K562 (cell line): ENCODE data around the gene CNOT6. TPM values are rescaled to one million over a fixed set of nuclear protein-coding genes. Genes with fewer than 3 reads are reported as not detected.

ENCODE experiments used
- ATAC-seq: fragments of 200-7000 bp; cut with Tn5 transposase; 3 replicates; pipeline ENCODE4 v1.9.1; 2020; ENCODE audit warnings: moderate library complexity
- BruUV-seq: library from RNA; stranded (reverse); fragments of 400-500 nt; replicated peaks from 2 replicates; lab custom pipeline; 2021; lab: Mats Ljungman, UMichigan
- CTCF ChIA-PET: fragments of 300-600 bp; formaldehyde crosslinking; extraction: SDS; loops from one replicate; lab custom pipeline; 2021; ENCODE audit warnings: low intra/inter-chr PET ratio; lab: Yijun Ruan, JAX
- POLR2A ChIA-PET: fragments of 300-600, 350-650 bp; sonication (Branson Sonifier 250); formaldehyde crosslinking; extraction: SDS; loops from one replicate; lab custom pipeline; 2021; ENCODE audit warnings: antibody characterized with exemption, inconsistent platforms; lab: Yijun Ruan, JAX
- DNase-seq, 4 experiments: peaks; one replicate each; pipeline versions ENCODE4 v3.0.0 to v3.0.0-alpha.2; 2011 to 2018; ENCODE audit warnings: low spot score in 3 of 4, mixed read lengths in 3 of 4; ENCODE audit errors: extremely low read depth in 1 of 4
- FAIRE-seq: peaks from 2 replicates; lab custom pipeline; 2011; peaks lifted over from hg19 to GRCh38; lab: Jason Lieb, UNC
- H2AFZ ChIP-seq: 2 replicates; pipeline ENCODE4 v1.6.0; 2011; ENCODE audit warnings: low read depth, low read length, control low read depth, inconsistent platforms
- H3K27ac ChIP-seq: fragments of 200-600 bp; 3 replicates; pipeline ENCODE4 v1.8.0; 2011; ENCODE audit warnings: low read depth, mild to moderate bottlenecking, control low read depth, inconsistent platforms, low read length, moderate library complexity, mixed read lengths; ENCODE audit errors: extremely low read depth
- H3K27me3 ChIP-seq, 2 experiments: fragments of 300-600 bp in 1 of 2; 2 replicates in 1 of 2; 3 replicates in 1 of 2; pipeline versions ENCODE4 v1.6.0 to v1.8.0; 2011; ENCODE audit warnings: inconsistent platforms in 2 of 2, low read length in 2 of 2, mild to moderate bottlenecking in 1 of 2, mixed read lengths in 1 of 2, moderate library complexity in 1 of 2; ENCODE audit not compliant: control insufficient read depth in 2 of 2, insufficient read depth in 2 of 2
- H3K36me3 ChIP-seq: fragments of 300-600 bp; 3 replicates; pipeline ENCODE4 v1.8.0; 2011; ENCODE audit warnings: mild to moderate bottlenecking, low read length, inconsistent platforms; ENCODE audit not compliant: control insufficient read depth, insufficient read depth
- H3K4me1 ChIP-seq, 2 experiments: fragments of 200-600 bp in 1 of 2; replicated peaks in 1 of 2; 2 replicates in 1 of 2; 3 replicates in 1 of 2; pipeline versions ENCODE4 v1.5.1 to v1.8.0; 2011; ENCODE audit warnings: inconsistent platforms in 2 of 2, low read length in 2 of 2, mild to moderate bottlenecking in 1 of 2, mixed read lengths in 1 of 2, moderate library complexity in 1 of 2; ENCODE audit not compliant: control insufficient read depth in 2 of 2, insufficient read depth in 2 of 2
- H3K4me2 ChIP-seq: 2 replicates; pipeline ENCODE4 v1.6.1; 2011; ENCODE audit warnings: low read length, control low read depth, inconsistent platforms, mixed read lengths; ENCODE audit not compliant: insufficient read depth
- H3K4me3 ChIP-seq: fragments of 200-600 bp; sonication (generic), shearing (Covaris generic); 2 replicates; pipeline ENCODE4 v1.5.1; 2016; ENCODE audit warnings: control low read depth, inconsistent platforms
- H3K79me2 ChIP-seq: fragments of 200-600 bp; 3 replicates; pipeline ENCODE4 v1.8.0; 2011; ENCODE audit warnings: low read length, inconsistent platforms; ENCODE audit not compliant: control insufficient read depth, insufficient read depth
- H3K9ac ChIP-seq, 2 experiments: 2 replicates each; pipeline versions ENCODE4 v1.6.0 to v1.6.1; 2011; ENCODE audit warnings: low read depth in 2 of 2, low read length in 2 of 2, control low read depth in 1 of 2, inconsistent platforms in 1 of 2, mild to moderate bottlenecking in 1 of 2, mixed read lengths in 1 of 2; ENCODE audit not compliant: insufficient read depth in 1 of 2
- H3K9me1 ChIP-seq: one replicate; pipeline ENCODE4 v1.6.0; 2011; ENCODE audit warnings: inconsistent platforms, mild to moderate bottlenecking, low read length, moderate library complexity; ENCODE audit not compliant: control insufficient read depth, insufficient read depth
- H3K9me3 ChIP-seq: replicated peaks from 2 replicates; pipeline ENCODE4 v1.5.1; 2011; ENCODE audit warnings: low read depth, low read length, inconsistent platforms; ENCODE audit not compliant: control insufficient read depth, insufficient read depth
- H4K20me1 ChIP-seq: replicated peaks from 2 replicates; pipeline ENCODE4 v1.6.1; 2011; ENCODE audit warnings: low read length, inconsistent platforms, mixed read lengths; ENCODE audit not compliant: control insufficient read depth, insufficient read depth
- CBX1 ChIP-seq: sonication (generic); IDR thresholded peaks from 2 replicates; pipeline ENCODE4 v1.6.1; 2016; ENCODE audit warnings: antibody characterized with exemption, low read depth, mild to moderate bottlenecking
- CC2D1A ChIP-seq: fragments of 450-650 bp; IDR thresholded peaks from 2 replicates; pipeline ENCODE4 v1.6.1; 2017; ENCODE audit warnings: mild to moderate bottlenecking
- DACH1 ChIP-seq: fragments of 450-650 bp; IDR thresholded peaks from 2 replicates; pipeline ENCODE4 v1.6.1; 2018; ENCODE audit not compliant: partially characterized antibody
- ELK3 ChIP-seq: fragments of 450-650 bp; formaldehyde crosslinking; IDR thresholded peaks from 2 replicates; pipeline ENCODE4 v1.4.0; 2020; ENCODE audit warnings: mild to moderate bottlenecking
- ESRRA ChIP-seq: fragments of 450-650 bp; IDR thresholded peaks from 2 replicates; pipeline ENCODE4 v1.6.1; 2014; ENCODE audit warnings: low read depth, mild to moderate bottlenecking, moderate library complexity, borderline replicate concordance
- GTF2F1 ChIP-seq: IDR thresholded peaks from 2 replicates; pipeline ENCODE4 v1.6.1; 2011; ENCODE audit warnings: low read depth, low read length, improper control_type of control experiment
- HMGN3 ChIP-seq: IDR thresholded peaks from 2 replicates; pipeline ENCODE4 v1.6.1; 2011; ENCODE audit warnings: borderline replicate concordance, low read depth, mild to moderate bottlenecking, mixed read lengths, low read length; ENCODE audit not compliant: insufficient read length; ENCODE audit errors: extremely low read depth
- HMGXB4 ChIP-seq: sonication (generic); formaldehyde crosslinking; IDR thresholded peaks from 2 replicates; pipeline ENCODE4 v1.8.1; 2023; ENCODE audit warnings: mild to moderate bottlenecking, missing genetic modification reagents
- HOMEZ ChIP-seq: fragments of 250-450 bp; sonication (Bioruptor Pico); IDR thresholded peaks from 2 replicates; pipeline ENCODE4 v1.4.0; 2020; ENCODE audit warnings: mild to moderate bottlenecking, moderate library complexity
- L3MBTL2 ChIP-seq: fragments of 450-650 bp; IDR thresholded peaks from 2 replicates; pipeline ENCODE4 v1.6.1; 2016; ENCODE audit warnings: mild to moderate bottlenecking, moderate library complexity
- MYNN ChIP-seq, 2 experiments: sonication (generic); formaldehyde crosslinking in 1 of 2; IDR thresholded peaks; 2 replicates each; pipeline versions ENCODE4 v1.5.0 to v1.6.1; 2016 to 2020; ENCODE audit warnings: antibody characterized with exemption in 1 of 2, missing genetic modification reagents in 1 of 2
- PTRF ChIP-seq: fragments of 450-650 bp; IDR thresholded peaks from 2 replicates; pipeline ENCODE4 v1.6.1; 2016; ENCODE audit warnings: mild to moderate bottlenecking, missing genetic modification characterization, missing compliant biosample characterization
- ZBTB43 ChIP-seq: sonication (generic); formaldehyde crosslinking; IDR thresholded peaks from 2 replicates; pipeline ENCODE4 v1.8.0; 2023; ENCODE audit warnings: mild to moderate bottlenecking, missing genetic modification reagents
- ZNF561 ChIP-seq: fragments of 450-650 bp; formaldehyde crosslinking; conservative IDR thresholded peaks from 2 replicates; pipeline ENCODE4 v1.4.0; 2020; ENCODE audit warnings: mild to moderate bottlenecking, moderate library complexity
- WGBS: fragments of 100-300 bp; shearing (Covaris generic); methylation state at CpG from one replicate; pipeline ENCODE4 v1.1.6; 2016; ENCODE audit warnings: low coverage, mixed read lengths; ENCODE audit not compliant: insufficient coverage; ENCODE audit errors: missing lambda C conversion rate; 5-methylcytosine and 5-hydroxymethylcytosine counted together
- in situ Hi-C: fragments of 300-500 bp; cut with MboI; formaldehyde crosslinking; loops from 4 replicates; pipeline ENCODE4 v1.15.0; 2018; ENCODE audit warnings: inconsistent platforms, mixed read lengths
- intact Hi-C: fragments of 100-400 bp; cut with micrococcal nuclease; formaldehyde crosslinking; loops from 2 replicates; pipeline ENCODE4 v1.14.2; 2022
- polyA plus RNA-seq, 8 experiments: library from polyadenylated mRNA; depleted of rRNA in 4 of 8; stranded (reverse) in 5 of 8; unstranded in 3 of 8; fragments of >200 nt; fragmentation: Nextera tagmentation in 2 of 8; fragmentation: Illumina TruSeq in 1 of 8; extraction: Ambion mirVana in 2 of 8; extraction: Trizol in 1 of 8; gene quantifications; 2 replicates each; pipeline versions ENCODE4 v1.2.1 to v1.2.3, GENCODE V29; 2011 to 2014; ENCODE audit warnings: inconsistent platforms in 1 of 8, missing spikeins in 1 of 8
- total RNA-seq, 7 experiments: library from RNA; depleted of rRNA in 6 of 7; stranded (reverse); fragments of >200 nt in 6 of 7; fragmentation: Illumina TruSeq in 2 of 7; extraction: Trizol in 2 of 7; gene quantifications; 2 replicates each; pipeline versions ENCODE4 v1.2.1 to v1.2.3, GENCODE V29; 2011 to 2021; ENCODE audit warnings: low replicate concordance in 1 of 7

The CNOT6 gene
- total and polyA plus RNA-seq, 9 of the 15 experiments (the other 6 are each of a cell fraction or from before 2014, with no cell fraction given) = 4.9 to 32.4 (median 14.0) TPM

GRCh38 chr5:180598797-180599589, 104.8 kb downstream of the CNOT6 start:
- TF ChIP-seq ZBTB43 (CRISPR knock-in tag) (no peak), HMGXB4 (CRISPR knock-in tag) (no peak), CBX1 (no peak), DACH1 (no peak), L3MBTL2 (no peak), HMGN3 (no peak), ZNF561 (CRISPR knock-in tag) (no peak), PTRF (no peak), ELK3 (CRISPR knock-in tag) (no peak), GTF2F1 (no peak), HOMEZ (CRISPR knock-in tag) (no peak), MYNN (IDR thresholded peaks at IDR 0.05) (no peak), MYNN (CRISPR knock-in tag; IDR thresholded peaks at IDR 0.05) (no peak), CC2D1A (no peak), ESRRA (no peak)
- POLR2A ChIA-PET = interaction anchor here (0.6 to 1.0 kb wide), 2 partner anchors 62 to 786 kb away, joined by 3 to 5 read pairs; no protein-coding TSS in a partner anchor
- DNase-seq (peak in 2 of 4 experiments; percentile 5 to 13), ATAC-seq (no peak), FAIRE-seq (no peak)
- H2AFZ ChIP-seq = no peak overlapping the region
- in situ Hi-C loops (no loop called here), intact Hi-C loops (no loop called here)
- H3K79me2 ChIP-seq = no peaks in the 10 kb centered on the region
- H3K9me1 ChIP-seq = no peaks in the 10 kb centered on the region
- CTCF ChIA-PET = interaction anchor here (0.6 kb wide), 1 partner anchor 261 kb away, joined by 3 read pairs; no protein-coding TSS in a partner anchor
- no peaks in the 10 kb centered on the region for H3K9me3 ChIP-seq
- H3K9ac ChIP-seq = no peak overlapping the region
- no peak overlapping the region for H3K27ac ChIP-seq
- no TSS peak for BruUV-seq
- H3K4me3 ChIP-seq = no peak overlapping the region
- H3K4me2 ChIP-seq = no peak overlapping the region
- no peaks in the 10 kb centered on the region for H4K20me1 ChIP-seq
- H3K36me3 ChIP-seq = no peaks in the 10 kb centered on the region
- peaks cover 10 to 61% of the 10 kb centered on the region in 2 experiments; a peak in 4 of 5 replicates for H3K4me1 ChIP-seq
- H3K27me3 ChIP-seq = peaks cover 0 to 7% of the 10 kb centered on the region in 2 experiments; a peak in 2 of 5 replicates
- 37% methylated on average over 15 of the region's 16 CpGs for WGBS
